ENCODE measurements around the gene SSH2. TPM values are rescaled to one million over a fixed set of nuclear protein-coding genes. Genes with fewer than 3 reads are reported as not detected.

The SSH2 gene
- total RNA-seq, 2 experiments from 2014 or later: 39.4 to 73.9 TPM

GRCh38 chr17:29918016-29918415 is 12.0 kb downstream of the SSH2 start:
- no peak overlapping the region for H2AFZ ChIP-seq (ENCODE audit: low read length)
- no peak overlapping the region for H3K4me2 ChIP-seq (ENCODE audit: low read length)
- ChIA-PET CTCF (ENCODE audit: unreplicated experiment) (no interaction called here), POLR2A (interaction anchor here (0.7 kb wide), 1 partner anchor 24 kb away, joined by 3 read pairs; no protein-coding TSS in a partner anchor)
- H4K20me1 ChIP-seq (ENCODE audit: insufficient read depth, low read length): peaks cover 12% of the 10 kb centered on the region; the same call in 1 of the 2 replicates
- no peak for DNase-seq (ENCODE audit: low spot score)
- H3K4me3 ChIP-seq (ENCODE audit: low read depth, low read length, poor library complexity, severe bottlenecking): no peak overlapping the region
- H3K9me2 ChIP-seq (ENCODE audit: insufficient read depth, low read length): no peaks in the 10 kb centered on the region
- no TSS peak for BruUV-seq (replicated peaks)
- H3K9me3 ChIP-seq (ENCODE audit: low read length): no peaks in the 10 kb centered on the region
- no peak overlapping the region for H3K27ac ChIP-seq (ENCODE audit: low read depth, low read length, poor library complexity, severe bottlenecking)
- TF ChIP-seq, protein P1, sequence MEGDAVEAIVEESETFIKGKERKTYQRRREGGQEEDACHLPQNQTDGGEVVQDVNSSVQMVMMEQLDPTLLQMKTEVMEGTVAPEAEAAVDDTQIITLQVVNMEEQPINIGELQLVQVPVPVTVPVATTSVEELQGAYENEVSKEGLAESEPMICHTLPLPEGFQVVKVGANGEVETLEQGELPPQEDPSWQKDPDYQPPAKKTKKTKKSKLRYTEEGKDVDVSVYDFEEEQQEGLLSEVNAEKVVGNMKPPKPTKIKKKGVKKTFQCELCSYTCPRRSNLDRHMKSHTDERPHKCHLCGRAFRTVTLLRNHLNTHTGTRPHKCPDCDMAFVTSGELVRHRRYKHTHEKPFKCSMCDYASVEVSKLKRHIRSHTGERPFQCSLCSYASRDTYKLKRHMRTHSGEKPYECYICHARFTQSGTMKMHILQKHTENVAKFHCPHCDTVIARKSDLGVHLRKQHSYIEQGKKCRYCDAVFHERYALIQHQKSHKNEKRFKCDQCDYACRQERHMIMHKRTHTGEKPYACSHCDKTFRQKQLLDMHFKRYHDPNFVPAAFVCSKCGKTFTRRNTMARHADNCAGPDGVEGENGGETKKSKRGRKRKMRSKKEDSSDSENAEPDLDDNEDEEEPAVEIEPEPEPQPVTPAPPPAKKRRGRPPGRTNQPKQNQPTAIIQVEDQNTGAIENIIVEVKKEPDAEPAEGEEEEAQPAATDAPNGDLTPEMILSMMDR (conservative IDR thresholded peaks at IDR 0.05; ENCODE audit: low read length): no peak
- no peak for TF ChIP-seq EZH2phosphoT487 (IDR thresholded peaks at IDR 0.05; ENCODE audit: borderline replicate concordance, low read depth, low read length)
- peaks cover 90% of the 10 kb centered on the region for H3K79me2 ChIP-seq (ENCODE audit: insufficient read depth, low read depth, low read length)
- intact Hi-C loops (cut with micrococcal nuclease; ENCODE audit: unreplicated experiment): no loop called here
- H3K4me1 ChIP-seq (ENCODE audit: insufficient read depth, low read length, poor library complexity, severe bottlenecking): peaks cover 6% of the 10 kb centered on the region
- peaks cover 30% of the 10 kb centered on the region for H3K36me3 ChIP-seq (ENCODE audit: insufficient read depth, low read length)

GRCh38 chr17:29914819-29915537 is 15.1 kb downstream of the SSH2 start:
- peaks cover 89% of the 10 kb centered on the region for H3K79me2 ChIP-seq (ENCODE audit: insufficient read depth, low read depth, low read length)
- POLR2A ChIA-PET: interaction anchor here (0.7 to 1.4 kb wide), 4 partner anchors 13 to 228 kb away, joined by 3 to 4 read pairs (median 3); partner anchors contain the start of gene SSH2
- H3K9me2 ChIP-seq (ENCODE audit: insufficient read depth, low read length): no peaks in the 10 kb centered on the region
- CTCF ChIA-PET (ENCODE audit: unreplicated experiment): no interaction called here
- H2AFZ ChIP-seq (ENCODE audit: low read length): no peak overlapping the region
- no peak overlapping the region for H3K4me2 ChIP-seq (ENCODE audit: low read length)
- H3K4me3 ChIP-seq (ENCODE audit: low read depth, low read length, poor library complexity, severe bottlenecking): no peak overlapping the region
- H3K4me1 ChIP-seq (ENCODE audit: insufficient read depth, low read length, poor library complexity, severe bottlenecking): peaks cover 6% of the 10 kb centered on the region
- no TSS peak for BruUV-seq (replicated peaks)
- TF ChIP-seq, protein P1 (conservative IDR thresholded peaks at IDR 0.05; ENCODE audit: low read length): no peak
- no peak for TF ChIP-seq EZH2phosphoT487 (IDR thresholded peaks at IDR 0.05; ENCODE audit: borderline replicate concordance, low read depth, low read length)
- H3K36me3 ChIP-seq (ENCODE audit: insufficient read depth, low read length): peaks cover 27% of the 10 kb centered on the region
- intact Hi-C loops (cut with micrococcal nuclease; ENCODE audit: unreplicated experiment): no loop called here
- H3K27ac ChIP-seq (ENCODE audit: low read depth, low read length, poor library complexity, severe bottlenecking): no peak overlapping the region
- DNase-seq (ENCODE audit: low spot score): no peak
- no peaks in the 10 kb centered on the region for H3K9me3 ChIP-seq (ENCODE audit: low read length)
- H4K20me1 ChIP-seq (ENCODE audit: insufficient read depth, low read length): peaks cover 12% of the 10 kb centered on the region; the same call in 1 of the 2 replicates

DNA sequence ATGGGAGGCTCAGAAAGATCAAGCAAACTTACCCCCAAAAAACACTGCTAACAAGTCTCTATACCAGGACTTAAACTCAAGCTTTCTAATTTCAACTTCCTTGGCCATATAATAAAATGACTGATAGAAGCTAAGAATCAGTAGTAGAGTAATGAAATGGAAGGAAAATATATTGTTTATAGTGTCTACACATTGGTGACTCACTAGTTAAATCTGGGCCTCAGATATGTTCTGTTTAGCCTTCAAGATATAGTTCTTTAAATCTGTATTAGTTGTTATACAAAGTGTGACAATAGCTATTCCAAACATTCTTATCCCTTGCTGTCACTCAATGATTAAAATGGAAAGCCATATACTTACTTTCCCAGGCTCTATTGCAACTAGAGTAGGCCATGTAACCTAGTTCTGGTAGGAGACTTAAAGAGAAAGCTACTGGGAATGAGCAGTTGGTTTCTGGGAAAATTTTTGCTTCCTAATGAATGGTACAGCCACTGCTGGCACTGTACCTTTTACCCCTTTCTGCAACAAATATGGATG is 18.3 kb downstream of the SSH2 start:
- no peak overlapping the region for H3K4me2 ChIP-seq (ENCODE audit: low read length)
- no peaks in the 10 kb centered on the region for H3K9me2 ChIP-seq (ENCODE audit: insufficient read depth, low read length)
- peaks cover 11% of the 10 kb centered on the region; the same call in 1 of the 2 replicates for H3K9me3 ChIP-seq (ENCODE audit: low read length)
- DNase-seq (ENCODE audit: low spot score): no peak
- H4K20me1 ChIP-seq (ENCODE audit: insufficient read depth, low read length): peaks cover 5% of the 10 kb centered on the region; the same call in 1 of the 2 replicates
- H3K4me3 ChIP-seq (ENCODE audit: low read depth, low read length, poor library complexity, severe bottlenecking): no peak overlapping the region
- no peak for TF ChIP-seq EZH2phosphoT487 (IDR thresholded peaks at IDR 0.05; ENCODE audit: borderline replicate concordance, low read depth, low read length)
- TF ChIP-seq, protein P1 (conservative IDR thresholded peaks at IDR 0.05; ENCODE audit: low read length): no peak
- no peak overlapping the region for H3K27ac ChIP-seq (ENCODE audit: low read depth, low read length, poor library complexity, severe bottlenecking)
- ChIA-PET POLR2A (interaction anchor here (1.1 to 1.6 kb wide), 2 partner anchors 19 to 20 kb away, joined by 3 to 9 read pairs; no protein-coding TSS in a partner anchor), CTCF (ENCODE audit: unreplicated experiment) (no interaction called here)
- H3K36me3 ChIP-seq (ENCODE audit: insufficient read depth, low read length): peaks cover 53% of the 10 kb centered on the region
- H3K79me2 ChIP-seq (ENCODE audit: insufficient read depth, low read depth, low read length): peaks cover 87% of the 10 kb centered on the region
- peaks cover 6% of the 10 kb centered on the region for H3K4me1 ChIP-seq (ENCODE audit: insufficient read depth, low read length, poor library complexity, severe bottlenecking)
- H2AFZ ChIP-seq (ENCODE audit: low read length): no peak overlapping the region
- intact Hi-C loops (cut with micrococcal nuclease; ENCODE audit: unreplicated experiment): no loop called here
- BruUV-seq (replicated peaks): no TSS peak

Data from OCI-LY7 (cell line).